CD1c-positive myeloid dendritic cell (primary cell): ENCODE results near the gene OTOF.
A peak's percentile ranks its signal among the peaks of the same experiment; 100 is the strongest.

Experiments
- DNase-seq: peaks from one replicate; pipeline ENCODE4 v3.0.0-alpha.2; 2016; ENCODE audit errors: extremely low spot score

Gene OTOF

DNA sequence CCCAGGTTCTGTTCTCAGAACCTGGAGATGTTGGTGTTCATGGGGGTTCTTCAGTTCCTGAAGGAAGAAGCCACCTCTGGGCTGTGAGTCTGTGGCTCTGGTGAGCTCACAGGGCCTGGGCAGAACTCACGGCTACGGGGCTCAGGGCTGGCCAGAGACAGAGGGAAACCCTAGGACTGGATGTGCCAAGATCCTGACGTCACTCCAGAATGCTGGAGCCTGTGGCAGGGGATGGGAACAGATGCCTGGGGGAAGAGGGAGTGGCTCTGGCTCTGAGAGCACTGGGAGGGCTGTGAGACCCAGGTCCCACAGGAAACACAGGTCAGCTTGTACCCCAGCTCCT, at the start of gene OTOF:
Gene OTOF, minus strand, starts transcription at position 214 of the 343 bp plus-strand sequence.
- no peak for DNase-seq

DNA sequence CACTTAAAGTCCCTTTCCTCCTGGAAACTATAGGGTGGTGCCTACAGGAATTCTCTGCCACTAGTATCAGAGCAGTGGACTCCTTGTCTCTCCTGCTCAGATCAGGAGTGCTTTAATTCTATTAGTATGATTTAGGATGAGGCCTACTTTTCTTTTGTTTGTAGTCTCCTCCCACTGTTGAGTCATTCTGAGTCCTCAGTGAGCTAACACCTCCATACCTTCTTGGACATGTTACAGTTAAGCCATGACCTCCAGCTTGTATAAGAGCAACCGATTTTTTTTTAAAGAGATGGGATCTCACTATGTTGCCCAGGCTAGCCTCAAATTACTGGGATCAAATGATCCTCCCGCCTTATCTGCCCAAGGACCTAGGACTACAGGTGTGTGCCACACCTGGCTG, 48.7 kb upstream of the OTOF start:
- no peak for DNase-seq

DNA sequence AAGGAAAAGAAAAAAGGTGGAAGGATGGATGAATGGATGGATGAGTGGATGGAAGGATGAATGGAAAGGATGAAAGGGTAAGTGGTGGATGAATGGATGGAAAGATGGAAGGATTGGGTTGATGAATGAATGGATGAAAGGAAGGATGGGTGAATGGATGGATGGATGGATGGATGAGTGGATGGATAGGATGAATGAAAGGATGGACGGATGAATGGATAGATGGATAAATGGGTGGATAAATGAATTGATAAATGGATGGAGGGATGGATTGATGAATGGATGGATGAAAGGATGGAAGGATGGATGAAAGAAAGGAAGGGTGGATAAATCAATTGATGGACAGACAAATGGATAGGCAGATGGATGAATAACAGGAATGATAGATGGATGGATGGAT, 48.2 kb upstream of the OTOF start:
- no peak for DNase-seq

DNA sequence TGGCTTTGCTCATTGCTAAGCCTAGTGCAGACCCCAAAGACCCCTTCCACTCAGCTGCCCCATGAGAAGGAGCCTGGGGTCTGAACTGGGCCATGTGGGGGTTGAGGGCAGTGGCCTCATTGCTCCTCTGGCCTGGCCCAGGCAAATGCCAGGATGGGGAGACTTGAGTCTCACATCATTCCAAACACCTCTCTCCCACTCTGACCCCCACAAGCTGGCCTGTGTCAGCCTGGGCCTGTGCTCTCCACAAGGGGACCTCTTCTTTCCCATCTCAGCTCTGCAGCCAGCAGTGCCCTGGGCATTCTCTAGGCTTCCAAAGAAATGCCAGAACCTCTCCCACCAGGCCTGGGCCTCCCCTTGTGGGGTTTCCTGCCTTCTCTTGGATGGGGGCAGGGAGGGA, 45.8 kb upstream of the OTOF start:
- no peak for DNase-seq

DNA sequence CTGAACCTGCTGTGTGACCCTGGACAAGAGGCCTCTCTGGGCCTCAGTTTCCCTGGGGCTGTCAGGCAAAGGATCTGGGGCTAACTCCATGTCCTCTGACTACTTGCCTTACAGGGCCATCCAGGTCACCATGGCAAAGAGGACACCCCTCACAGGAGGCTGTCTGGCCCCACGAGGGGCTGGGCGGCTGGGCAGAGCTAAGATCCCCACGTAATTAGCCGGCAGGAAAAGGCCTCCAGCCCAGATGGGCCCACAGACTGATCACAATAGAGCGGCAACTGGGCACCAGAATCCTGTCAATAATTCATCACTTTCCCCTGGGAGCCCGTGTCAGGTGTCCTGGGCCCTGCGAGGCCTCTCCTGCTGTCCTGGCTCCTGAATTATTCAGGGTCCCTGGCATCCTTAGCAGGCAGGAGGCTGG, 44.8 kb upstream of the OTOF start:
- DNase-seq, result no peak

DNA sequence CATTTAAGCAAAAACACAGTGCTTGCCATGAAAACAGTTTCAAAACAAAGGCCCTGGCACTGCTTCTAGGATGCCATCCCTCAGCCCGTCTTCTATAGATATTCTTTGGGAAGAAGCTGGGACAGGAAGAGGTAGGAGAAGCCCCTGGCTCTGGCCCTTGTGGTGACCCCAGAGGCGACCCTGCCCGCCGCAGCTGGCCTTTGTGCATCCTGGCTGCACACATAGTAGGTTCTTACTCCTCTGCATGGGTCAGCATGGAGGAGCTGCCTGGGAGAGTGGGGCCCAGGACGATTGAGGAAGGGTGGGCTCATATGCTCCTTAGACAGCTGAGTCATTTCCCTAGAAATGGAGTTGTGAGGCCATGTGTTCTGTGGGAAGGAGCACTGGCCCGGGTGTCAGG, 44.4 kb upstream of the OTOF start:
- DNase-seq, result no peak

DNA sequence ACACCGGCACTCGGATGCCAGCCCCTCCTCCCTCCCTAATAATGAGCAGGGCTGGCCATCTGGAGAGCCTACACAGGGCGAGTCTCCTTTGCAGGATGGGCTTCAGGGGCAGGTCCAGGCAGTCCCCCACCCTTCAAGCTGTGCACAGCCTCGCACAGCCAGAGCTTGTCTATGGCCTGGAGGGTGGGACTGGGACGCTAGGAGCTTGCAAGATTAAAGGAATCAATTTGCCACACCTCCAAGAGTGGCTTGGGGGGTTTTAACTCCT, 43.9 kb upstream of the OTOF start:
- no peak for DNase-seq

DNA sequence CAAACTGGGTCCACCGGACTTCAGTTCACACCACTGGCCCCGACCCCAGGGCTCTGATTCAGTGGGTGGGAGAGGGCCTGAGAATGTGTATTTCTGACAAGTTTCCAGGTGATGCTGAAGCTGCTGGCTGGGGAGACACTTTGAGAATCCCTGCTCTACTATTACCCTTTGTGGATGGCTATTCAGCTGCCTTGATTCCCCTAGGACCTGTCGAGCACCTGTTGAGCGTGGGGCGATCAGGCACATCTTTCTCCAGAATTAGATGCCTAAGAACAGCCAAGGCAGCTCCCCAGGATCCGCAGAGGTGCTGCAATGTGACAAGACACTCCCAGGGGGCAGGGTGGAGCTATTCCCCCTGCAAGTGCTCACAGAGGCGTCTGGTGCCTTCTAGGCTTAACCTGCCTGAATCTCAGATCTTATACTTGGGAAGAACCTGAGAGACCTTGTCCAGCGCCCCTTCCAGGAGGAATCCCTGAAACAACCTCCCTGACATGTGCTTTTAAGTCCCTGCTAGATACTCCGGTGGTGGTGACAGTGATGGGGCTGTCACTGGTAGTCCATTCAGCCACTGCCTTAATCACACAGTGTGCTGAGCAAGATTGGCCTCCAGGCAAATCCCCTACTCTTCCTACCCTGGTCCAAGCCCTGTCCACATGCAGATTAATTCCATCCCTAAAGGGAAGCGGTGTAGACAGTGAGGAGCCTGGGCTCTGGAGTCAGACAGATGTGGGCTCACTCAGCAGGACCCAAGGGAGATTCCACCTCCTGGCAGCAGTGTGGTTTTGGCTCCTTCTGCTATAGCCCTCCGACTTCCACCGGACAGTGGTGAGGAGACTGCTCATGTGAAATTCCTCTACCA, 43.4 kb upstream of the OTOF start:
- DNase-seq, result no peak

DNA sequence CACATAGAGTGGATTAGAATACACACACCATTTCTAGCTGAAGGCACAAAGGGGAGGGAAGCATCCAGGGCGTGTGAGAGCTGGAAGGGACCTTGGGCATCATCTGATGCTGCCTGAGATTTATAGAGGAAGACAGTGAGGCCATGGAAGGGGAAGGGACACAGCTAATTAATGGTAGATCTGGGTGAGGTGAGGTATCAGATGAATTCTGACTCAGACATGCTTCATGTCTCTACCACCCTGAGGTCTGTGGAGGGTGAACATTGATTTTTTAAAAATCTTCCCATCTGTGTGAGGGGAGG, 42.2 kb upstream of the OTOF start:
- no peak for DNase-seq

DNA sequence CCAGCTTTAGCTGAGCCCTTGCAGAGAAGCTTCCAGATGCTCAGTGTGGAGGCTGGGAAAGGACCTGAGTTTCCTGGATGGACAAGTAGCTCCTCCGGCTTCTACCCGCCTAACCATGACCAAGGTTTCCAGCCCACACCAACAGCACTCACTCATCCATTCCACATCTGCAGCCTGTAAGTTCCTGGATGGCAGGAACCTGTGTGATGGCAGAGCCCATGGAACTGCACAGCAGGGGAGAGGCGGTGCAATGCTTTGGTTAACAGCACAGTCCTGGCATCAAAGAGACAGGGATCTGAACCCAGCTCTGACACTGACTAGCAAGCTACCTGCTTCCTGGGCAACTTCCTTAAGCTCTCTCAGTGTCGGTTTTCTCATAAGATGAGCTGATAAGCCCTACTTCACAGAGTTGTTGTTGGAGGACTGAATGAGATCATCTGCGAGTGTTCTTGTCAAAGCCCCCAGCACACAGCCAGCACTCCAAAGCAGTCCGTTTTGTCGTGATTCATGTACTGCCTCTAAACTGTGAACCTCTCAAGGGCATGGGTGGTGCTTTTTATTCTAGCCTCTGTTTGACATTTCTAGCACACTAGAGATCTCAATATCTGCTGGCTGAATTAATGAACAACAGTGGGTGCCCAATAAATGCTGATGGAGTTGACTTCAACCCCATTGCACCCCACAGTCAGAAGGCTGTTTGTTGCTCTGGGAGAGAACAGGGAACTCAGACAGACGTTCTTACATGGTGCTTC, 41.6 kb upstream of the OTOF start:
- no peak for DNase-seq

DNA sequence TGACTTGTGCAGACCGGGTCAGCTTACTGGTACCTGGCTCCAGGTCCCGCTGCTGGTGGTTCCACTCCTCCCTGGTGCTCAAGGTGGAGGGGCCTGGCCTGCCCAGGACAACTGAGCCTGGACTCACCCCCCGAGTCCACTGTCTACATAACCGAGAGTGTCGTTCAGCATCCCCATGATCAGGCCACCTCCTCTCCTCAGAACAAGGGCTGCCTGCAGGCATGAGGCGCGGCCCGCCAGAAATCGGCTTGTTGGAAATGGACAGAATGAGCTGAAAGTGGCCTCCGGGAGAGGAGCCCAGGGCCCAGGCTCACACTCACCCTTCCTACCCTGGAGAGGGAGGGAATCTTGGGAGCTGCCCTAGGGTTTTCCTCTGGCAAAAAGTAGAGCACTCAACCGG, 38.9 kb upstream of the OTOF start:
- no peak for DNase-seq

DNA sequence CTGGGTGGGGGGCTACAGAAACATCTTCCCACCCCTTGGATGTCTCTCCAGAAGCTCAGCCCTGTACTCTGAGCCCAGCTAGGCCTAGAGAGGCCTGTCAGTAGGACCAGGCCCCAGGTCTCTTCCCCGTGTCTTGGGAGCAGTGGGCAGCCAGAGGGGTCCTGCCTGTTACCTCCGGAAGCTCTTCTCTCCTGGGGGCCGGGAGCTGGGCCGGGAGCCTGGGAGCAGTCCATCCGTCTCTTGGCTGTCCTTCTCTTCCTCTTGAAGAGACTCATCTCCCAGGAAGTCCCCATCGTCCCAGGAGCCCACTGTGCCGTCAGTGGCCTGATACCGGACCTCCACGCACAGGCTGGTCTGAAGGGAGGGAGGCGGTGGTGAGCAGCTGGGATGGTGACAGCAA, 38.3 kb upstream of the OTOF start:
- no peak for DNase-seq

DNA sequence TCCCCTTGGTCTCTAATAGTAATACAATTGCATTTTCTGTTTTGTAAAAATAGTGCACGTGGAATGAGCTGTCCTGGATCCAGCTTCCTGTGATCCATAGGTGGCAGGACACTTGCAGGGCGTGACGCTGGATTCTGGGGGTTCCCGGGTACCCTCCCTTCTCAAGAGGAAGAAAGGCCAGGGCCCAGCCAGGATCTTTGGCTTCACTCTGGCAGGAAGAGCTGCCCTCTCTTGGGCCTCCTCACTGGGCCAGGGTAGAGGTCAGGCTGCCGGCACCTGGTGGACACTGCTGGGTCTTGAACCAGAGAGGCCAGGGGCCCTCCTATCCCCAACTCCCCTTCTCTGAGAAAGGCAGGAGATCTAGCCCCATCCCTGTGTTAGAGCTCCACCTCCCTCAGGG, 37.8 kb upstream of the OTOF start:
- DNase-seq, result no peak

DNA sequence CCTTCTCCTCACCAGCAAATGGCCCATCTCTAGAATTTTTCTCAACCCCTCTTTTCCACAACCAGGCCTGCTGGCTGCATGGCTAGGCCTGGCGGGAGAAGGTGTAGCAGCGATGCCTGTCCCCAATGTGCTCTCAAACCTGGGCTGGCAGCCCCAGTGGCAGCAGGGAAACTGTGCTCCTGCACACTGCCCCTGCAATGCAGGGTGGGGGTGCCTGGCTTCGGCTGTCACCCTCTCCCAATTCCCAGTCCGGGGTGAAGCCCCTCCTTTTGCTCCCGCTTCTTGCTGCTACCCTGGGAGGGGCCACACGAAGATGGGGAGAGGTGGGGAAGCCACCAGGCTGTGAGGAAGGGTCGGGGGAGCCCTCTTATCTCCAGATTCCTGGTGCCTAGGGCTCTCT, 36.1 kb upstream of the OTOF start:
- DNase-seq, result no peak

DNA sequence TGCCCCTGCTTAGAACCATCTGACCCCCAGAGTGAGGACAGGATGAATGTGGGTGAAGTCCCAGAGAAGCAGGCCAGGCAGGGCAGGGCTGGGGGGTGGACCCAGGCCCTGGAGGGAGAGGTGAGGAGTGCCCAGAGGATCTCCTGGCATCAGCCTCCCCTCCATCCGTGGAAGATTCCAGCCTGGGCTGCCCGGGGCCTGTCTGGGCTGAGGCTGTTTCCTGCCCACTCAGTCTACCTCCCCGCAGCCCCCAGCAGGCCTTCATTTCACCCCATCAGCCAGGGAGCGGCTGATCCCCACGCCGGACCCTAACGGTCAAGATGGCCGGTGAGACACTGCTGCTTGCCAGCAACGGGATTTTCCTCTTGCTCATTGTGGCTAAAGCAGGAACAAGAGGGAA, 35.3 kb upstream of the OTOF start:
- no peak for DNase-seq

DNA sequence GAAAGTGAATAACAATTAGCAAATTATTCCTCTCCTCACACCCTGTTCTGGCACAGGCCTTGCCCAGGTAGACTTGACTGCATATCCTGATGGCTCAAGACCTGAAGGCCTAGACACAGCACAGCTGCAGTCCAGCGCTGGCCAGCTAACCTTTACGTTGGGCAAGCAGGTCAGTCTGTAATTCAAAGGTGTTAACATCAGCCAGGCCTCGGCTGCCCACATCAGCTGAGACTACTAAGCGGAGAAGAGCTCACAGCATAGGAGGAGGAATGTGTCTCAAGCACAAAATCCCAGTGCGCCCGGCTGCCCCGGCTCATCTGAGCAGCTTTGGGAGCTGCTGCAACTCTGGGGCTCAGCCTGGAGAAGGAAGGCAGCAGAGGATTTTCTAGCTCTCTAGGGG, 33.5 kb upstream of the OTOF start:
- DNase-seq, result no peak

DNA sequence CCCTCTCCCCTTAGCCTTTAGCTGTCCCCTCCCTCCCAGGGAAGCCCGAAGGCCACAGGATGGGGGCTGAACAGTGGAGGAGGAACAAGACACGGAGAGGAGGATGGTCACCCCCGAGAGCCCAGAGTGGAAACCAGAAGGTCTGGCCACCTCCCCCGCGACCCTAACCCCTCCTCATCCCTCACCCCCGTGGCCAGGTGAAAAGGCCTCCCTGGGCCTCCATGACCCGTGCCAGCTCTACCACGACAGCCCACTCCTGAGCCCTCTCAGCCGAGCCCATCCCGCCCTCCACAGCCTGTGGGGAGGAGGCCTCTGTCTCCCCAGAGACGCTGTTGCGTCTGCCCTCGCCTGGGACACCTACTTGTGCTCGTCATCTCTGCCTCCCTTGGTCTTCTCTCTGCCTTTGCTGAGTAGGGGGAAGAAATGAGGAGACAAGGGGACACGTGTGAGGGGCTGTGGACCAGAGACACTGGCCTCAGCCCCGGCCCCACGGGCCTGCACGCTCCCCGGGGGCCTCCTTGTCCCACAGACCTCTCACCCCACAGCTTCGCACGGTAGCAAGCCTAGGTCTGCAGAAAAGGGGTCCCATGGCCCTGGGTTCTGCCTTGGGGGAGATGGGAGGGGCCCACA, 32.5 kb upstream of the OTOF start:
- no peak for DNase-seq

DNA sequence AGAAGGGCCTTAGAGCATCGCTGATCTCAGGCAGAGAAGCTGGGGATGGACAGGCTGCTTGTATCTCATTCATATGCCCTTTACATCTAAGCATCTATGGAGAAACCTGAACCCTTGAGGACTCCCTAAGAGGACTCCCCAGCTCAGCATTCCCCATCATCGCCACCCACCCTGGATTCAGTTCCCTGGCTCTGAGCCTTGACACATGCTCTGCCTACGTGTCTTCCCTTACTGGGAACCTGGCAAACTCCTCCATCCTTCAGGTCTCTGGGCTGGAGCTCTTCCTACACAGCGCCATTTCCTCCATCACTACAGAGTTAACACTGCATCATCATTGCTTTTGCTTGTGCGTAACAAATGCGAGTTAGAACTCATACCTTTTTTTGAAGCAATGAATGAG, 31.2 kb upstream of the OTOF start:
- DNase-seq, result no peak

DNA sequence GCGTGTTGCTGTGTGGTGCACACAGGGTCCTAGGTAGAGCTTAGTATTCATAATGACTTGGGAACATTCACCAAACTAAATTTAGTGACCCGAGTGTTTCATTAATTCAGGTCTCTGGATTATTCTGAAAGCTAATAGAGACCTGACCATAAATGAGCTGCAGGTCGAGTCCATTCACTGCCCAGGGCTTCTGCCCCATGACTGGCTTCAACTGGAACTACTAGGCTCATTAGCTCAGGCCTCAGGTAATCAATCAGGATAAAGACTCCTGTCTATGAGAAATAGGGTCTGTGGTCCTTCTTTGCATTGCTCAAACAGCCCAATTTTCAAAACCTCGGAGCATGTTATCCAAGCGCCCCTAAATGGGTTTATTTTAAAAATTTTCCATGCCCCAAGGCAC, 30.0 kb upstream of the OTOF start:
- DNase-seq, result no peak

DNA sequence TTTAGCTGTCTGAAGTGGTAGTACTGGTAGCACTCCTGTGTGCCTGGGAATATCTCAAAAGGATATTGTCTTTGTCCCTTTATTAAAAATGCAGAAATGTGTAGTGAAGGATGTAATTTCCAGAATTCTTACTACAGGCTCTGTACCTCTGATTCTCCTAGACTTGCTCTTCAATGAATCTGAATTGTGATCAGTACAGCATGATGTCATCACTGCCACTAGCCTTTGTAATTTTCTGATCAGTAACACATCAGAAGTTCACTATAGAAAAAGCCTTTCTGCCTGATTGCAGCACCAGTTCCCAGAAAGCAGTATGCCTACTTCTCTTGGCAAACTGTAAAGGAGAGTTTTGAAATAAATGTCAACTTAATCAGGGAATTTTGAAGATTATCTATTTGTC, 29.2 kb upstream of the OTOF start:
- DNase-seq, result no peak

DNA sequence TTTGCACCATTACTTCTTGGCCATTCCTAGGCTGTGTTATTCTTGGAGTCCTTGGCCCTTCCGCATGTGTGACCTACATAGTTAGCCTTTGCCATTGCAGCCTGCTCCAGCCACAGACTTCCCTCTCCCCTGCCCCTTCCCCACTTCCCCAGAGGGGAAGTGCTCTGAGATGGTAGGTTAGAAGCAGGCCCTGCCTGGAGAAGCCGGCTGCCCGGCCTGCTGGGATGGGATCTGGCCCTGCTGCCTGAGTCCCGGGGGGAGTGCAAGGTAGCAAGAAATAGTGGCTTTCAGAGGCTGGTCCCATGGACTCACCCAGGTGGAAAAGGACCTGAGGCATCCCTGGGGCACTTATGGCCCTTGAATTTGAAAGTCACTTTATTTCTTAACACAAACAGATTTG, 28.4 kb upstream of the OTOF start:
- no peak for DNase-seq

DNA sequence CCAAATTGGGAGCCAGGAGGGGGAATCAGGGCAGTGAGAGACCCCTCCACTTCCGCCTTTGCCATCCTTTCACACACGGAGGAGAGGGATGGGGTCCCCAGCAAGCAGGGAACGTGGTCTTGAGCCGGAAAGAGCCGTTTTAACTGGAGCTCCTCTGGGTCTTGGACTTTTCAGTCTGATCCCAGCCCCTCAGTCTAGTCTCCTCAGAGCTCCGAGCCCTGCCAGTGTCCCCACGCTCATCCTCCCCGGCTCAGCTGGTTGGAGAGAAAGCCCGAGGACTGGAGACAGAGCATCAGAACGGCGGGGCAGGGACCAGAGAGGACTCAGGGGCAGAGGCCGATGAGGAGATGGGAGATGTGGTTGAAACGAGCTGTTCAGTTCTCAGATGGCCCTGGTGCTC, 26.1 kb upstream of the OTOF start:
- DNase-seq, result no peak

DNA sequence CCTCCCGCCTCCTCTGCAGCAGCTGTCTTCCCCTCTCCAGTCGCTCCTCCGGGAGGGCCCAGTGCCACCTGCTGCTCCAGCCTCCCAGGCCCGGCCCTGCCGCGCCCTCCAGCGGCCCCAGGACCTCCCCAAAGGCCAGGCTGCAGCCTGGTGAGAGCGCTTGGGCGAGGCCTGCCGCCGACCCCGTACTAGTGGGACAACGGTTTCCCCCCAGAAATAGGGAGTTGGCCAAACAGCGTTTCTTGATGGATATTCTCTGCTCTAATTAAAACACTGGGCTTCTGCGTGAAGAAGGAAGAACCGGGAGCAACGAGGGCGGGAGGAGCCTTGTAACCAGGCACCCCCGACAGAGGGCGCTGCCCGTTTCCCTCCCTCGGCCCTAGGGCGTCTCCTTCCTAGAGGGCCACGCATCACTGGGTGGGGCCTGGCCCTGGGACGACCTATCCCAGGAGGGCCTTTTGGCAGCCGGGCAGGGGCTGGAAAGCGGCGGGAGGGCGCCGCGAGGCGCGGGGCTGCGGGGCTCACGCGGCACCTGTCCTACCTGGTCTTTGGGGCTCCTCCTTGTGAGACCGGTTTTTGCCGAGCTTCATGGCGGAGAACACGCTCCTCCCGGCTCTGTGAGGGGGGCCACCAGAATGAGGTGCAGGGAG, 25.4 kb upstream of the OTOF start:
- peak; percentile 85 for DNase-seq
